HG03378 (cell line): ENCODE data around the gene PIBF1.
"Not testable (repeated sequence)": the region's sequence is repeated elsewhere in the genome, so short reads cannot be mapped to it uniquely, and the experiment has no call there.

Experiments used
- ATAC-seq: cut with Tn5 transposase; IDR thresholded peaks from one replicate; pipeline ENCODE4 v1.9.1; 2021; ENCODE audit warnings: mild to moderate bottlenecking, moderate library complexity; ENCODE audit not compliant: unreplicated experiment

PIBF1 gene

GRCh38 chr13:72820898-72821279, 39.0 kb downstream of the PIBF1 start:
- no peak for ATAC-seq

DNA sequence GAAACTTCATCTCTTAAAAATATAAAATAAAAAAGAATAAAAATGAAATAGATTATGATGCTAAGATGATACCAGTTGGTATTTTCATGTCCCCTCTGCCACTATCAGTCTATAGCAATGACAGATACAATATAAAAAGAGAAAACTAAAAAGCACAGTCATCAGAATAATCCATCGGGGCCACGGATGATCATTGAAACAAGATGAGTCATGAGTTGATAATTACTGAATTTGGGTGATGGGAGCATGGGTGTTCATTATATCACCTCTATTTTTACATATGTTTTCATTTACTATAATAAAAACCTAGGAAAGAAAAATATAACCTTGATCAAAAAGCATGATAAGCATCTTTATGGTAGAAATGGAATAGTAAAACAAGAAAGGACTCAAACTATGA, 41.1 kb downstream of the PIBF1 start:
- no peak for ATAC-seq

GRCh38 chr13:72823724-72824123, 41.8 kb downstream of the PIBF1 start:
- no peak for ATAC-seq

GRCh38 chr13:72834601-72835000, 52.7 kb downstream of the PIBF1 start:
- no peak for ATAC-seq

DNA sequence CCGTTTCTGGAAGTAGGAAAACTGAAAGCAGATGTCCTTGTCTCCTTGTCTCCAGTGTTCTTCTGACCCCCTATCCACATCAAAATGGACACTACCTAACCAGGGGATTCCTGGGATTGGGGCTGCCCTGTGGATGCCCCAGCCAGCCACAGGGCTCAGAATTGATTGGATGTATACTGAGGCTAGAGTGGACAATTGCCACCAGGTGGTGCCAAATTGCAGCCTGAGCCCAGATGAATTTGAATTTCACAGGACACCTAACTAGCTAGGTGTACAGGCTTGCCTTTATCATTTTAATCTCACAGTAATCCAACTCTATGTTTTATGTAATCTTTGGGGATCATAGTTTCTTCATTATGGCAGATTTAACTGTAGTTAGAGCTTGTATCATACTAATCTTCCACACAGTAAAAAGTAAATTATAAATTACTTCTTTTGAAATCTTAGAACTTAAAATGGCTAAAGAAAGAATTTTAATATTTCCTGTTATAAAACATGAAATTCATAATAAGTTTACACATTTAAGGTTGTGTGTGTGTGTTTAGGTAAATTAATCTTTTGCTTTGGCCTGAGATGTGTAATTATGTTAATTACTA, 58.0 kb downstream of the PIBF1 start:
- peak; percentile 95 for ATAC-seq

DNA sequence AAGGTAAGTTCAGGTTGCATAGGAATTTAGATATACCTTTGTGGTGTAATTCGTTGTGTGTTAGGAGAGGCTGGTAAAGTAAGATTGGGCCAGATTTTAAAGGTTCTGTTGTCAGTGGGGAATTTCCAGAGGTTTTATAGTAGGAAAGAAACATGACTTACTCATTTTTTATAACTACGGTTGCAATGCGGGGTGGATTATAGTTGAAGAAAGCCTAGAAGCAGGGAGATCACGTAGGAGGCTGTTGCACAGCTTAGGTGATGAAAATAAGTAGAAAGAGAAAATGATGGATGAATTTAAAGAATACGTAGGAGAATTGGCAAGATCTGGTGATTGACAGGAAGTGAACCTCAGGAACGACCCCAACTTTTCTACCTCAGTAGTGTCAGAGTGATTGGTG, 61.1 kb downstream of the PIBF1 start:
- ATAC-seq, result no peak

- ATAC-seq, result not testable (repeated sequence)
These were observed 63.2 kb downstream of the PIBF1 start for GRCh38 chr13:72845148-72845547.

DNA sequence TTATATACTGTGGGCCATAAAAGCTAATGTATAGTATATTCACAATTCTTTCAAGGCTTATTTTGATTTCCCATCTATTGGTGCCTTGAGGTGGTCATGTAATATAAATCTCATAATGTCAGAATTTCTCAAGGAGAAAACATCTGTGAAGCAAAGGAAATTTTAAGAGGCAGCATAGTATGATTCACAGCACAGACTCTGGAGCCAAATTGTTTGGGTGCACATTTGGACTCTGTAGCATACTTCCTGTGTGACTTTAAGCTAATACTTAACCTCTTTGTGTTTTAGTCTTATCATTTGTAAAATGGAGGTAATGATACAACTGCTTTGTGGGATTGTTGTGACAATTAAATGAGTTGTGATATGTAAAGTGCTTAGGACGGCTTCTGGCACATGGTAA, 67.6 kb downstream of the PIBF1 start:
- no peak for ATAC-seq

- no peak for ATAC-seq
These were observed 69.2 kb downstream of the PIBF1 start for GRCh38 chr13:72850959-72851677.

- ATAC-seq, result no peak
These were observed 69.7 kb downstream of the PIBF1 start for GRCh38 chr13:72851678-72852014.

- no peak for ATAC-seq
These were observed 70.3 kb downstream of the PIBF1 start for GRCh38 chr13:72852207-72852606.

DNA sequence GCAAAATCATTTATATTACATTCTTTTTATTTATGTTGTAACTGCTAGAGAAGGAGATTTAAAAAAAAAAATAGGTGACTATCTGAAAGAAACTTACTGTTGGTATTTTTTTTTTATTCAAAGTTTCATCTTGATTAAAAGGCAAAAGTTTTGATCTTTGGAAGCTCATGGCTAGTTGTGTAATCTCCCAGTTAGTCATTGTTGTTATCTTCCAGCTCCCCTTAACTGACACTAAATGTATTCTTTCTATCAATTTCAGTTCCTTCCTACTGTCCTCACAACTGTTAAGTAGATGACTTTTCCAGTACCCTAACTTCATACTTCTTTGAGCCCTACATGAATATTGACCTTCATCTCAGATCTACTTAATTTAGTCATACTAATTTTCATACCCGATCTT, 71.1 kb downstream of the PIBF1 start:
- ATAC-seq, result no peak

- ATAC-seq, result peak; percentile 94
These were observed 82.4 kb downstream of the PIBF1 start for GRCh38 chr13:72864142-72865011.

DNA sequence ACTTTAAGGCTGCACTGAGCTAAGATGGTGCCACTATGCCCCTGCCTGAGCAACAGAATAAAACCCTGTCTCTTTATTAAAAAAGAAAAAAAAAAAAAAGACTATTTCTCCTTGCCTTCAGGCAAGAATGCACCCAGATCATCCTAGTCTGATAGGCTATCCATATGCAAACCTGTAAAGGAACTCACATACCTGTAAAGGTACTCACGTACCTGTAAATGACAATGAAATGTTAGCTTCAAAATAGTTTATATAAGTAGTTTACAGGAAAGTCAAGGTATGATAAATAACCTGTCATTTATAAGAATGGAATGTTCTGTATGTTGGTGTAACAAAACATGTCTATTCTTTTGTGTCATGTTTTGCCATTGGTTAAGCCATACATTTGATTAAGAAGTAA, 86.3 kb downstream of the PIBF1 start:
- ATAC-seq, result no peak

DNA sequence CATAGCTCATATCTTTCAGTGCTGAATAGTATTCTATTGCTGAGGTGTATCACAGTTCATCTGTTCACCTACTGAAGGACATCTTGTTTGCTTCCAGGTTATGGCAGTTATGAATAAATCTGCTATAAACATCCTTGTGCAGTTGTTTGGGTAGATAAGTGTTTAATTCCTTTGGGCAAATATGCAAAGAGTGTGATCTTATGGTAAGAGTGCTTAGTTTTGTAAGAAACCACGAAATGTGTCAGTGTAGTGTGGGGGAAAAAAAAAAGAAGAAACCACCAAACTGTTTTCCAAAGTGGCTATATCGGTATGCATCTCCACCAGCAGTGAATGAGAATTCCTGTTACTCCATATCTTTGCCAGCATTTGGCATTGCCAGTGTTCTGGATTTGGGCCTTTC, 93.3 kb downstream of the PIBF1 start:
- no peak for ATAC-seq

- no peak for ATAC-seq
These were observed 102.2 kb downstream of the PIBF1 start for GRCh38 chr13:72884101-72884500.

GRCh38 chr13:72886272-72887067, 104.5 kb downstream of the PIBF1 start:
- no peak for ATAC-seq

DNA sequence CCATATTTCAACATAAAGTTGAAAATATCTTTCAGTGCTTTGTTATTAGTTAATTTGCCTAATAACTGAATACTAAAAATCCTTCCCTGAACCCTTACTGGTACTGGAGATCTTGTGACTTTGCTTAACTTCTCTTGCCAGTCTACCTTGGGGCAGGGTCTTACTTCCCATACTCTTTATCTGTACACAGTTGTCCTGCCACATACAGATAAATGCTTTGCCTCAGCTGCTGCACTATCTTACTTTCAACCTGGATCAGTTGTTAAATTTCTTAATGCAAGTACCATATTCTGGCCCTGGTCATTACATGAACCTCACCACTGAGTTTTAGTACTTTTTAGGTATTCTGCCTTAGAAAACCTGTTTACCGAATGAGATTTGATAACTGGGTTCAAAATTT, 107.6 kb downstream of the PIBF1 start:
- ATAC-seq, result no peak

- ATAC-seq, result no peak
These were observed 108.6 kb downstream of the PIBF1 start for GRCh38 chr13:72890546-72890945.

GRCh38 chr13:72891423-72891822, 109.5 kb downstream of the PIBF1 start:
- ATAC-seq, result no peak

- ATAC-seq, result no peak
These were observed 114.9 kb downstream of the PIBF1 start for GRCh38 chr13:72896869-72897268.
